ENCODE data around the gene PDLIM1. TPM values are rescaled to one million over a fixed set of nuclear protein-coding genes. Genes with fewer than 3 reads are reported as not detected.

The PDLIM1 gene
- total and polyA plus RNA-seq, 9 of the 15 experiments (the other 6 are each of a cell fraction or from before 2014, with no cell fraction given): 19.8 to 164 (median 39.1) TPM

DNA sequence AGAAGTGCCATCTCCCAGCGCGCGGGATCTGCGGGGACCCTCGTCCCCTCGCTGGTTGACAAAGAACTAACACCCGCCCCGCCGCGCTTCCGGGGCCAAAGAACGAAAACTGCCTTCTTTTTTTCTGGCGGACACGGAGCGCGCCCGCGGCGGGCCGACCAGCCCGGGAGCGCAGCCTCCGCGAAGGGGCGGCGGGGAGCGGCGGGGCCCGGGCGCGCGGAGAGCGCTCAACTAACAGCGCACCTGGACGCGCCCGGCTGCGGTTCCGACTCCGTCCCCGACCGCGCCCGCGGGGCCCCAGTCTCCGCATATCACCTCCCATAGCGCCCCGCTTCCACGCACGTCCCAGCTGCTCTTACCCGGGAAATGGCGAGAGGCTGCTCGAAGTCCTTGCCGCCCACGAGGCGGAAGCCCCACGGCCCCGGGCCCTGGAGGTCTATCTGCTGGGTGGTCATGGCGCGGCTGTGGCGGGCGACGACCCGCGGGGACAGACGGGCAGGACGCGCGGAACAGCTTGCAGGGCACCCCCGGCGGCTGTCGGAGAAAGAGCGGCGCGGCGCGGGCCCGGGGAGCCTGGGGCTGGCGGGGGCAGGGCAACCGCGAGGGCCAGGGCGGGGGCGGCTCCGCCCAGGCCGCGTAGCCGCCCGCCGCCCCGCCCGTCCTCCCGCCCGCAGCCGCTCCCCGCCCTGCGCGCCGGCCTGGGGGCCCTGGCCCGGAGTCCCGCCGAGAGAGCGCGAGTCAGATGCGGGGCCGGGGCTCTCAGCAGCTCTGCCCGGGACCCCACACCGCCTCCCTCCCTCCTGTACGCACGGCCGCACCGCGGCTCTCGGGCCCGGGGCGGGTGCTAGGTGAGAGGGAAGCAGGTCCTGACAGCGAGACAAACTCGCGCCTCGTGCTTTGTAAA is at the start of gene PDLIM1 (continued):
- TF ChIP-seq, protein P1, sequence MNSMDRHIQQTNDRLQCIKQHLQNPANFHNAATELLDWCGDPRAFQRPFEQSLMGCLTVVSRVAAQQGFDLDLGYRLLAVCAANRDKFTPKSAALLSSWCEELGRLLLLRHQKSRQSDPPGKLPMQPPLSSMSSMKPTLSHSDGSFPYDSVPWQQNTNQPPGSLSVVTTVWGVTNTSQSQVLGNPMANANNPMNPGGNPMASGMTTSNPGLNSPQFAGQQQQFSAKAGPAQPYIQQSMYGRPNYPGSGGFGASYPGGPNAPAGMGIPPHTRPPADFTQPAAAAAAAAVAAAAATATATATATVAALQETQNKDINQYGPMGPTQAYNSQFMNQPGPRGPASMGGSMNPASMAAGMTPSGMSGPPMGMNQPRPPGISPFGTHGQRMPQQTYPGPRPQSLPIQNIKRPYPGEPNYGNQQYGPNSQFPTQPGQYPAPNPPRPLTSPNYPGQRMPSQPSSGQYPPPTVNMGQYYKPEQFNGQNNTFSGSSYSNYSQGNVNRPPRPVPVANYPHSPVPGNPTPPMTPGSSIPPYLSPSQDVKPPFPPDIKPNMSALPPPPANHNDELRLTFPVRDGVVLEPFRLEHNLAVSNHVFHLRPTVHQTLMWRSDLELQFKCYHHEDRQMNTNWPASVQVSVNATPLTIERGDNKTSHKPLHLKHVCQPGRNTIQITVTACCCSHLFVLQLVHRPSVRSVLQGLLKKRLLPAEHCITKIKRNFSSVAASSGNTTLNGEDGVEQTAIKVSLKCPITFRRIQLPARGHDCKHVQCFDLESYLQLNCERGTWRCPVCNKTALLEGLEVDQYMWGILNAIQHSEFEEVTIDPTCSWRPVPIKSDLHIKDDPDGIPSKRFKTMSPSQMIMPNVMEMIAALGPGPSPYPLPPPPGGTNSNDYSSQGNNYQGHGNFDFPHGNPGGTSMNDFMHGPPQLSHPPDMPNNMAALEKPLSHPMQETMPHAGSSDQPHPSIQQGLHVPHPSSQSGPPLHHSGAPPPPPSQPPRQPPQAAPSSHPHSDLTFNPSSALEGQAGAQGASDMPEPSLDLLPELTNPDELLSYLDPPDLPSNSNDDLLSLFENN (IDR thresholded peaks at IDR 0.05; ENCODE audit: low read depth in 2 of 2, low read length in 2 of 2): no peak
- TF ChIP-seq UBTF (IDR thresholded peaks at IDR 0.05; ENCODE audit: borderline replicate concordance in 1 of 2, low read depth in 2 of 2, low read length in 2 of 2) (peak; percentile 65 to 73; a peak in 1 of 4 replicates), CC2D1A (IDR thresholded peaks at IDR 0.05) (no peak), KDM1A (IDR thresholded peaks at IDR 0.05) (no peak), NRF1 (conservative IDR thresholded peaks at IDR 0.05 in 1 of 2, IDR thresholded peaks at IDR 0.05 in 1 of 2) (peak; percentile 10 to 12; a peak in 3 of 4 replicates), NR2C2 (CRISPR knock-in tag; IDR thresholded peaks at IDR 0.05) (no peak), NR2C2 (tag; IDR thresholded peaks at IDR 0.05) (0 out of 2 replicates have a peak, but pooled peaks have one; percentile 14), BRF1 (IDR thresholded peaks at IDR 0.05; ENCODE audit: borderline replicate concordance, extremely low read depth, insufficient read length) (no peak), ELF1 (tag; IDR thresholded peaks at IDR 0.05) (no peak), RBM14 (IDR thresholded peaks at IDR 0.05; ENCODE audit: borderline replicate concordance, insufficient read depth, low read depth, low read length) (no peak), PCBP2 (IDR thresholded peaks at IDR 0.05; ENCODE audit: low read depth, low read length, poor library complexity, severe bottlenecking) (no peak), ELF2 (CRISPR knock-in tag; IDR thresholded peaks at IDR 0.05) (no peak), FOSL1 (tag; conservative IDR thresholded peaks at IDR 0.05) (0 out of 2 replicates have a peak, but pooled peaks have one; percentile 13), HDAC8 (tag; IDR thresholded peaks at IDR 0.05) (no peak), U2AF1 (optimal IDR thresholded peaks at IDR 0.05; ENCODE audit: low read depth, low read length) (no peak)
- TF ChIP-seq, protein P2, sequence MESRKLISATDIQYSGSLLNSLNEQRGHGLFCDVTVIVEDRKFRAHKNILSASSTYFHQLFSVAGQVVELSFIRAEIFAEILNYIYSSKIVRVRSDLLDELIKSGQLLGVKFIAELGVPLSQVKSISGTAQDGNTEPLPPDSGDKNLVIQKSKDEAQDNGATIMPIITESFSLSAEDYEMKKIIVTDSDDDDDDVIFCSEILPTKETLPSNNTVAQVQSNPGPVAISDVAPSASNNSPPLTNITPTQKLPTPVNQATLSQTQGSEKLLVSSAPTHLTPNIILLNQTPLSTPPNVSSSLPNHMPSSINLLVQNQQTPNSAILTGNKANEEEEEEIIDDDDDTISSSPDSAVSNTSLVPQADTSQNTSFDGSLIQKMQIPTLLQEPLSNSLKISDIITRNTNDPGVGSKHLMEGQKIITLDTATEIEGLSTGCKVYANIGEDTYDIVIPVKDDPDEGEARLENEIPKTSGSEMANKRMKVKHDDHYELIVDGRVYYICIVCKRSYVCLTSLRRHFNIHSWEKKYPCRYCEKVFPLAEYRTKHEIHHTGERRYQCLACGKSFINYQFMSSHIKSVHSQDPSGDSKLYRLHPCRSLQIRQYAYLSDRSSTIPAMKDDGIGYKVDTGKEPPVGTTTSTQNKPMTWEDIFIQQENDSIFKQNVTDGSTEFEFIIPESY (CRISPR knock-in tag; IDR thresholded peaks at IDR 0.05): peak; percentile 36; the same call in 1 of the 2 replicates
- TF ChIP-seq, protein P3, sequence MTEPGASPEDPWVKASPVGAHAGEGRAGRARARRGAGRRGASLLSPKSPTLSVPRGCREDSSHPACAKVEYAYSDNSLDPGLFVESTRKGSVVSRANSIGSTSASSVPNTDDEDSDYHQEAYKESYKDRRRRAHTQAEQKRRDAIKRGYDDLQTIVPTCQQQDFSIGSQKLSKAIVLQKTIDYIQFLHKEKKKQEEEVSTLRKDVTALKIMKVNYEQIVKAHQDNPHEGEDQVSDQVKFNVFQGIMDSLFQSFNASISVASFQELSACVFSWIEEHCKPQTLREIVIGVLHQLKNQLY (CRISPR knock-in tag; conservative IDR thresholded peaks at IDR 0.05): no peak

Measured in K562 (cell line).